Lower lobe of right lung (tissue), 2 donors: ENCODE measurements around the gene PDCD10. TPM values are rescaled to one million over a fixed set of nuclear protein-coding genes. Genes with fewer than 3 reads are reported as not detected.

Experiments
- ATAC-seq, 2 donors: fragments of 200-7000 bp; cut with Tn5 transposase; one replicate each; pipeline ENCODE4 v1.9.1; 2020 to 2022; ENCODE audit warnings: mild to moderate bottlenecking in 2 of 2, moderate library complexity in 2 of 2
- DNase-seq: peaks from one replicate; pipeline ENCODE4 v3.0.0-alpha.2; 2020
- H3K27ac ChIP-seq: fragments of 200-600 bp; one replicate; pipeline ENCODE4 v1.8.0; 2022
- H3K27me3 ChIP-seq: fragments of 200-600 bp; one replicate; pipeline ENCODE4 v1.8.0; 2022; ENCODE audit warnings: low read depth
- H3K36me3 ChIP-seq: fragments of 200-600 bp; one replicate; pipeline ENCODE4 v1.8.0; 2022; ENCODE audit warnings: mild to moderate bottlenecking
- H3K4me1 ChIP-seq: fragments of 200-600 bp; one replicate; pipeline ENCODE4 v1.8.0; 2022
- H3K4me3 ChIP-seq: fragments of 200-600 bp; one replicate; pipeline ENCODE4 v1.8.0; 2022; ENCODE audit warnings: mild to moderate bottlenecking
- H3K9me3 ChIP-seq: fragments of 200-600 bp; one replicate; pipeline ENCODE4 v1.8.0; 2022
- intact Hi-C: fragments of 100-400 bp; cut with DNase I; formaldehyde crosslinking; loops from one replicate; pipeline ENCODE4 v1.11.0; 2022
- total RNA-seq: library from RNA; stranded (reverse); fragmentation: NEBNext Ultra II Directional; extraction: Animal tissue kit (Norgen Biotek cat#: 25700); gene quantifications from one replicate; pipeline ENCODE4 v1.2.1, GENCODE V29; 2021
- TF ChIP-seq, protein P1 (sequence below): fragments of 200-600 bp; IDR thresholded peaks from one replicate; pipeline ENCODE4 v1.8.0; 2022; ENCODE audit warnings: antibody characterized with exemption, mild to moderate bottlenecking
- donor health status: DM: no; HTN: yes; CAD: no; lungs with severe emphysema.

The PDCD10 gene
- total RNA-seq, 1 donor from 2014 or later: 49.5 TPM

DNA sequence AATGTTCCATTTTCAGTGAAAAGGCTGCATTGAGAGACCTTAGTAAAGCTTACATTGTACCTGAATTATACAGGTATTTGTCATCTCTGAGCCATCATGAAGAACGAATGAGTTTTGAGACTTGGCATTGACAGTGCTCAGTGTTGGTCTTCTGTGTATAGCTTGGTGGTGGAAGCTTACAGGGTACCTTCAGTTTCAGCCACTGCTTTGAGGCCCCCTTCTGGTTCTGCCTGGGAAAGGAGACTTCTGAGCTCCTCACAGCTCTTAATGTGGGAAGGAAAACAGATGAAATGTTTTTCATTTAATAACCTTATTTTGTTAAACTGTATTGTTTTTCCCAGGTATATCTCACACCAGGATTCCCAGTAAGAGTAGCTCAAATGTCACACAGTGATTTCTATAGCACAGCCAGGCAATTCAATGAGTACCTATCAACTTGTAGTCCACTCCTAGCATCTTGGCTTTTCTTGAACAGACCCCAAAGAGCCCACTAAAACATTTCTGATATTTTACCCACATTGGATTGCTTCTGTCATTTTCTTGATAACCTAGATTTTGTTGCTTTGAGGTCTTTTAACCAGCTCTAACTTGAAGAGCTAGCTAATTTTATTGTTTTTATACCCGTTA is 6.4 kb upstream of the PDCD10 start:
- intact Hi-C loops: no loop called here
- DNase-seq (no peak), ATAC-seq (no peak)
- TF ChIP-seq, protein P1, sequence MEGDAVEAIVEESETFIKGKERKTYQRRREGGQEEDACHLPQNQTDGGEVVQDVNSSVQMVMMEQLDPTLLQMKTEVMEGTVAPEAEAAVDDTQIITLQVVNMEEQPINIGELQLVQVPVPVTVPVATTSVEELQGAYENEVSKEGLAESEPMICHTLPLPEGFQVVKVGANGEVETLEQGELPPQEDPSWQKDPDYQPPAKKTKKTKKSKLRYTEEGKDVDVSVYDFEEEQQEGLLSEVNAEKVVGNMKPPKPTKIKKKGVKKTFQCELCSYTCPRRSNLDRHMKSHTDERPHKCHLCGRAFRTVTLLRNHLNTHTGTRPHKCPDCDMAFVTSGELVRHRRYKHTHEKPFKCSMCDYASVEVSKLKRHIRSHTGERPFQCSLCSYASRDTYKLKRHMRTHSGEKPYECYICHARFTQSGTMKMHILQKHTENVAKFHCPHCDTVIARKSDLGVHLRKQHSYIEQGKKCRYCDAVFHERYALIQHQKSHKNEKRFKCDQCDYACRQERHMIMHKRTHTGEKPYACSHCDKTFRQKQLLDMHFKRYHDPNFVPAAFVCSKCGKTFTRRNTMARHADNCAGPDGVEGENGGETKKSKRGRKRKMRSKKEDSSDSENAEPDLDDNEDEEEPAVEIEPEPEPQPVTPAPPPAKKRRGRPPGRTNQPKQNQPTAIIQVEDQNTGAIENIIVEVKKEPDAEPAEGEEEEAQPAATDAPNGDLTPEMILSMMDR: peak; percentile 13
- Histone ChIP-seq H3K27ac (no peak overlapping the region), H3K9me3 (no peaks in the 10 kb centered on the region), H3K36me3 (no peaks in the 10 kb centered on the region), H3K4me3 (no peak overlapping the region), H3K4me1 (no peaks in the 10 kb centered on the region), H3K27me3 (no peaks in the 10 kb centered on the region)

DNA sequence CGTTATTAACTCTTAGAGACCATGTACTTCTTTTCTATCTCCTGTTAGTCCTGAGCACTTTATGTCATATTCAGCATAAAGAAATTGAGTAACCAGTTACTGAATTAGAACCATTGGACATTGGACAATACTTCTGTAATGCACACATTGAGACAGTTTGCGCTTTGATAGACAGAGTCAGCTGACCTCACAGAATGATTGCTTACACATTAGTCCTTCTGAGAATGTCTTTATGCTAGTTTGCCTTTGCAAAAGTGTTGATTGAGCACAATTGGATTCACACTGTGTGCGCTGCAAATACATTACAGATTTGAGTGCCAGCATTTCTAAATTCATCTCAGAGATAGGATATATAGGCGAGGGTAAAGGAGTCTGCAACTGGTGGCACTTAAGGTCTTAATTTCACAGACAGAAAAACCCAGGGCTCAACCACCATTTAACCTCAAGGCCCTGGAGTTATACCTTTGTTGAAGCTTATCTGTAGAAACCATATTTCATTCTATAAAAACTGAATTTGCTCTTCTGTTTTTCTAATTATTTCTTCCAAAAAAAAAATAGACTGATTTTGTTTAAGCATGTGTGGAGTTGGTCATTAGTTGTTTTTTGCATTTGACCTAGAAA is 4.6 kb upstream of the PDCD10 start:
- no peak for ATAC-seq
- intact Hi-C loops: no loop called here
- Histone ChIP-seq H3K9me3 (no peaks in the 10 kb centered on the region), H3K4me3 (no peak overlapping the region), H3K27ac (no peak overlapping the region), H3K27me3 (no peaks in the 10 kb centered on the region), H3K4me1 (no peaks in the 10 kb centered on the region), H3K36me3 (no peaks in the 10 kb centered on the region)
- no peak for DNase-seq
- TF ChIP-seq, protein P1: no peak

DNA sequence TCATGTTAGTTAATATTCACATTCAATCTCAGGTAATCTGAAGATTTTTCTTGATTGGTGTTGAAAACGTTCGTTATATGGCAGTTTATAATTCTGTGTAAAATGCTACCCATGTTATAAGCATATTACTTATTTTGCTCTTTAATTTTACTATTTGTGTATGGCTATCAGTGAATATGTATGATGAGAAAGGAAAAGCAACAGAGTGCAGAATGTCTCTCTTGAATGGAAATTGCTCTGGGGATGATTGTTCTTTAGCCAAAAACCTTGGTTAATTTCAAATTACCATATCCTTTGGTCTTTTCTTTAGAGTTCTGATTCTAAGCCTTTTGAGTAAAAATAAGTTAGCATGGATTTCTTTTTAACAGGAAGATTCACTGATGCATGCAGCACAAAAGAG is 3.3 kb upstream of the PDCD10 start:
- H3K9me3 ChIP-seq: no peaks in the 10 kb centered on the region
- H3K4me3 ChIP-seq: no peak overlapping the region
- TF ChIP-seq, protein P1: no peak
- DNase-seq (no peak), ATAC-seq (no peak)
- no peaks in the 10 kb centered on the region for H3K27me3 ChIP-seq
- no peak overlapping the region for H3K27ac ChIP-seq
- H3K4me1 ChIP-seq: peaks cover 9% of the 10 kb centered on the region
- intact Hi-C loops: no loop called here
- no peaks in the 10 kb centered on the region for H3K36me3 ChIP-seq

DNA sequence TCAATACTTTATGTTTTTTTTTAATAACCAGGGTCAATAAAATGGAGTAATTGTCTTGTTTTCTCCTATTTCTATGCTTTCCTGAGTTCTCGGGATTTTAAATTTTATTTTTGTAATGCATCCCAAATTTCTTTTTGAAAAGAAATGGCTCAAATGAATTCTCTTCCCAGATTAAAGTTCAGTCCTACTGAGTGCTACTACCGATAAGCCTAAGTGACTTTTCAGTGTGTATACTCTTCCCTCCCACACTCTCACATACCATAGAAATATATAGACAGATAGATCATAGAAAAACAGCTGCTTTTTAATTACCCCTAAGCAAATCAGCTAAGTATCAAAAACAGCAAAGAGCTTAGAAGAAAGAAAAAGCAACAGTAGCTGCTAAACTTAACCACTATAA is 2.3 kb upstream of the PDCD10 start:
- H3K27ac ChIP-seq: no peak overlapping the region
- H3K4me1 ChIP-seq: peaks cover 15% of the 10 kb centered on the region
- no peak for ATAC-seq
- no peaks in the 10 kb centered on the region for H3K36me3 ChIP-seq
- intact Hi-C loops: no loop called here
- no peaks in the 10 kb centered on the region for H3K27me3 ChIP-seq
- TF ChIP-seq, protein P1: no peak
- H3K4me3 ChIP-seq: no peak overlapping the region
- no peaks in the 10 kb centered on the region for H3K9me3 ChIP-seq
- DNase-seq: no peak

DNA sequence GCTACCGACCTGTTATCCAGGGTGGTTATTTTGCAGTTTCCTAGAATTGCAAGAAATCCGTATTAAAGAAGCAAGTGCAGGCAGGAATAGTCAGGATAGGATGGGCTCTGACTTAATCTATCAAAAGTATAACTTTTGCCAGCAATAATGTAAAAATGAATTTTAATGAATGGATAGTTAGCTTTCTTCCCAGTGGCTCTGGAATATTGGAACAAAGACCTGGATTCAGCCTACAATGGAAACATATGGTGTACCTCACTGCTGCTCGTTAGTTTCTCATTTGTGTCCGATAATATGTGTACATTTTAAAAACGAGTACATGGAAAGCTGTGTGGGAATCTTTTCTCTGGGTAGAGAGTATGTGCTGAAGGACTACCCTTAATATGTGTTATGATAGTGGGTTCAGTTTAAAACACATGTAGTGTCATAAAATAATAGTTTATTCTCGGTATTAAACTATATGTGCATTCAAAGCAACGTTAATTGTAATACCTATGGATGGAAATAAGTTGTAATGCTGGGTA is 1.6 kb upstream of the PDCD10 start:
- no peak for DNase-seq
- ATAC-seq: no peak
- intact Hi-C loops: no loop called here
- Histone ChIP-seq H3K27ac (no peak overlapping the region), H3K4me3 (peak overlapping the region; percentile 90), H3K36me3 (no peaks in the 10 kb centered on the region), H3K4me1 (peaks cover 15% of the 10 kb centered on the region), H3K9me3 (no peaks in the 10 kb centered on the region), H3K27me3 (no peaks in the 10 kb centered on the region)
- TF ChIP-seq, protein P1: no peak
